Nephron (organoid): Measurements from ENCODE around the gene SHISA5.

Experiments
- H3K27ac Mint-ChIP-seq, 3 experiments: 2 replicates each; pipeline ENCODE4 v1.8.0; 2020; ENCODE audit warnings: mixed read lengths in 3 of 3, mild to moderate bottlenecking in 2 of 3, moderate library complexity in 1 of 3
- H3K27me3 Mint-ChIP-seq: 2 replicates; pipeline ENCODE4 v1.8.0; 2021; ENCODE audit warnings: low read depth, mild to moderate bottlenecking, moderate library complexity, mixed read lengths
- H3K36me3 Mint-ChIP-seq: 2 replicates; pipeline ENCODE4 v1.8.0; 2020; ENCODE audit warnings: low read depth, mixed read lengths
- H3K4me1 Mint-ChIP-seq: 2 replicates; pipeline ENCODE4 v1.8.0; 2020; ENCODE audit warnings: mixed read lengths
- H3K4me3 Mint-ChIP-seq, 3 experiments: 2 replicates each; pipeline ENCODE4 v1.8.0; 2020; ENCODE audit warnings: mild to moderate bottlenecking in 3 of 3, mixed read lengths in 3 of 3, moderate library complexity in 2 of 3
- H3K9me3 Mint-ChIP-seq: 2 replicates; pipeline ENCODE4 v1.8.0; 2020; ENCODE audit warnings: mixed read lengths
- CTCF ChIP-seq, 3 experiments: fragments of 200-600 bp; sonication (generic); IDR thresholded peaks; one replicate each; pipeline ENCODE4 v1.5.0; 2021; ENCODE audit warnings: antibody characterized with exemption in 3 of 3; ENCODE audit not compliant: unreplicated experiment in 3 of 3

Gene SHISA5

DNA sequence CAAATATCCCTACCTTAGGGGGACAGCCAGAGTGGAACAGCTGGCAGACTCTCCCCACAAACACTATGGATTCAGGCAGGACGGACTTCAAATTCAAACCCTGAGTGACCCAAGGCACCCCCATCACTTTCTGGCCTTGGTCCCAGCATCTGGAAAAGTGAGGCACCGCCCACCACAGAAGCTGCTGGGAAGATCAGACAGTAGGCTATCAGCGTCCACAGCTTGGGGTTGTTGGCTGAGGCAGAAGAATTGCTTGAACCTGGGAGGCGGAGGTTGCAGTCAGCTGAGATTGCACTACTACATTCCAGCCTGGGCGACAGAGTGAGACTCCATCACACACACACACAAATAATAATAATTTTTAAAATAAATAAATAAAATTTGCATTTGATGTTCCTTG, 44.2 kb upstream of the SHISA5 start:
- H3K4me3 Mint-ChIP-seq, result no peak overlapping the region
- no peaks in the 10 kb centered on the region for H3K9me3 Mint-ChIP-seq
- H3K27me3 Mint-ChIP-seq, result no peaks in the 10 kb centered on the region
- no peak for TF ChIP-seq CTCF (IDR thresholded peaks at IDR 0.05; ENCODE audit: unreplicated experiment in 3 of 3)
- H3K36me3 Mint-ChIP-seq, result peaks cover 22% of the 10 kb centered on the region
- H3K4me1 Mint-ChIP-seq, result peaks cover 15% of the 10 kb centered on the region
- H3K27ac Mint-ChIP-seq, result peak overlapping the region in 1 of 3 experiments; percentile 15

DNA sequence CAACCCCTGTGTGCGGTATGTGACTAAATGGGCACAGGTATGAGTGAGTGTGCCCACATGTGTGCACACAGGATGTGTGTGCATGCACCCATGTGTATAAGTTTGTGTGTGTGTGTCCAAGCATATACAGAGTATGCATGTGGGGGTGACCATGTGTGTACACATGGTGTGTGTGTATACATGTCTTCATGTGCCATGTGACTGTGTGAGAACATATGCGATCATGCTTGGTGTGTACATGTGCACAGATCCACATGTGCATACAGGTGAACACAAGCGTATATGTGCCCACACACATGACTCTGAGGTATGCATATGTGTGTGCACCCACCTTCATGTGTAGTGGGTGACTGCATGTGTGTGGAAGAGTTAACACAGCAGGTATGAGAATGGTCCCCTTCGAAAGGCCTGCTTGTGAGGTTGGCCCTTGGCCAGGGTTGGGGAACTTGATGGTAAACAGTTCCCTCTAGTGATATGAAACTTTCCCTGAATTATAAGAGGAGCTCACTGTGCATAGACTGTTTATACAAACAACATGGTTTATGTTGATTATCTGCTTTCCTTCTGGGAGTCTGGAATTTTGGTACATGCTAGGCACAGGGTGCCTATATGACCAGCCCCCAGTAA, 42.3 kb upstream of the SHISA5 start:
- no peaks in the 10 kb centered on the region for H3K9me3 Mint-ChIP-seq
- no peak overlapping the region for H3K4me3 Mint-ChIP-seq
- H3K27me3 Mint-ChIP-seq, result no peaks in the 10 kb centered on the region
- H3K27ac Mint-ChIP-seq, result no peak overlapping the region
- peaks cover 38% of the 10 kb centered on the region for H3K36me3 Mint-ChIP-seq
- no peak for TF ChIP-seq CTCF (IDR thresholded peaks at IDR 0.05; ENCODE audit: unreplicated experiment in 3 of 3)
- H3K4me1 Mint-ChIP-seq, result peaks cover 14% of the 10 kb centered on the region

GRCh38 chr3:48544141-48544540, 40.2 kb upstream of the SHISA5 start:
- Mint-ChIP-seq H3K27me3 (no peaks in the 10 kb centered on the region), H3K4me1 (peaks cover 14% of the 10 kb centered on the region), H3K4me3 (no peak overlapping the region), H3K27ac (no peak overlapping the region), H3K9me3 (no peaks in the 10 kb centered on the region), H3K36me3 (peaks cover 45% of the 10 kb centered on the region)
- TF ChIP-seq CTCF (IDR thresholded peaks at IDR 0.05; ENCODE audit: unreplicated experiment in 3 of 3), result no peak

- Mint-ChIP-seq H3K4me3 (no peak overlapping the region), H3K36me3 (peaks cover 42% of the 10 kb centered on the region), H3K27ac (peak overlapping the region in 1 of 3 experiments; percentile 65), H3K27me3 (no peaks in the 10 kb centered on the region), H3K9me3 (no peaks in the 10 kb centered on the region), H3K4me1 (peaks cover 14% of the 10 kb centered on the region)
- no peak for TF ChIP-seq CTCF (IDR thresholded peaks at IDR 0.05; ENCODE audit: unreplicated experiment in 3 of 3)
Observed at GRCh38 chr3:48543271-48543866, 39.4 kb upstream of the SHISA5 start.

DNA sequence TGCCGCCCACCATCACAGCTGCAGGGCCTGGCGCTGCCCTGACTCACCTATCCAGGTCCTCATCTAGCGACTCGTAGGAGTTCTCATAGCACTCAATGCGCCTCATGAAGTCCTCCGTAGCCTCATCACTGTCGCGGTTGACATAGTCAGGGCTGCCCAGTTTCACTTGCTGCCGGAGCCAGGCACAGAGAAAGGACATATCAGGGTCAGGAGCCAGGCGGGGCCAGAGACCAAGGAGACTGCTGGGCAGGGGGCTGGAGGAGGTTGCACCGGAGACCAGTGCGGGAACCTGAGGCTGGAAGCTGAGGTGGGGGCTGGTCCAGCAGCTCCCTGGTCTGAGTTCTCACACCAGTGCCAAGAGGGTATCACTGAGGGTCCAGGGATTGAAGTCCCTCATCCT, 34.5 kb upstream of the SHISA5 start:
- no peak overlapping the region for H3K4me3 Mint-ChIP-seq
- TF ChIP-seq CTCF (IDR thresholded peaks at IDR 0.05; ENCODE audit: unreplicated experiment in 3 of 3), result no peak
- no peaks in the 10 kb centered on the region for H3K27me3 Mint-ChIP-seq
- peaks cover 7% of the 10 kb centered on the region for H3K4me1 Mint-ChIP-seq
- H3K27ac Mint-ChIP-seq, result no peak overlapping the region
- peaks cover 63% of the 10 kb centered on the region for H3K36me3 Mint-ChIP-seq
- H3K9me3 Mint-ChIP-seq, result no peaks in the 10 kb centered on the region

- H3K36me3 Mint-ChIP-seq, result peaks cover 53% of the 10 kb centered on the region
- TF ChIP-seq CTCF (IDR thresholded peaks at IDR 0.05; ENCODE audit: unreplicated experiment in 3 of 3), result no peak
- H3K4me3 Mint-ChIP-seq, result no peak overlapping the region
- H3K27ac Mint-ChIP-seq, result no peak overlapping the region
- no peaks in the 10 kb centered on the region for H3K9me3 Mint-ChIP-seq
- H3K4me1 Mint-ChIP-seq, result no peaks in the 10 kb centered on the region
- H3K27me3 Mint-ChIP-seq, result no peaks in the 10 kb centered on the region
Observed at GRCh38 chr3:48536785-48537184, 32.8 kb upstream of the SHISA5 start.
